COLO668 (cell line): Measurements from ENCODE around the gene CNNM4.

ENCODE experiments used
- DNase-seq: peaks from one replicate; lab custom pipeline; 2025; ENCODE audit not compliant: unreplicated experiment; lab: John Stamatoyannopoulos, UW

CNNM4 gene

GRCh38 chr2:96810783-96811192, 50.1 kb downstream of the CNNM4 start:
- no peak for DNase-seq

- no peak for DNase-seq
Measured at GRCh38 chr2:96811917-96812316, 51.2 kb downstream of the CNNM4 start.

- DNase-seq = no peak
Measured at GRCh38 chr2:96813656-96814055, 53.0 kb downstream of the CNNM4 start.

- peak; percentile 27 for DNase-seq
Measured at GRCh38 chr2:96815326-96816126, 54.8 kb downstream of the CNNM4 start.

GRCh38 chr2:96816127-96816835, 55.6 kb downstream of the CNNM4 start, which contains the start of gene CNNM3:
TSS of gene CNNM3 (plus strand) at chr2:96816268. CDS start at chr2:96816278, 10 bp downstream.
- peak; percentile 97 for DNase-seq

GRCh38 chr2:96816836-96817702, 56.4 kb downstream of the CNNM4 start:
- no peak for DNase-seq

GRCh38 chr2:96817882-96818281, 57.2 kb downstream of the CNNM4 start:
- DNase-seq = no peak

- peak; percentile 87 for DNase-seq
Measured at GRCh38 chr2:96819128-96819875, 58.6 kb downstream of the CNNM4 start.

- no peak for DNase-seq
Measured at GRCh38 chr2:96819876-96820511, 59.3 kb downstream of the CNNM4 start.

GRCh38 chr2:96821113-96821675, 60.5 kb downstream of the CNNM4 start:
- no peak for DNase-seq

GRCh38 chr2:96822786-96823185, 62.1 kb downstream of the CNNM4 start:
- DNase-seq = no peak

- no peak for DNase-seq
Measured at GRCh38 chr2:96823198-96823597, 62.5 kb downstream of the CNNM4 start.

- DNase-seq = no peak
Measured at GRCh38 chr2:96824079-96824870, 63.6 kb downstream of the CNNM4 start.

GRCh38 chr2:96825057-96825456, 64.4 kb downstream of the CNNM4 start:
- no peak for DNase-seq

GRCh38 chr2:96826546-96827278, 66.0 kb downstream of the CNNM4 start:
- no peak for DNase-seq

GRCh38 chr2:96828436-96828835, 67.7 kb downstream of the CNNM4 start:
- DNase-seq = no peak

GRCh38 chr2:96828874-96829273, 68.2 kb downstream of the CNNM4 start:
- no peak for DNase-seq

- DNase-seq = no peak
Measured at GRCh38 chr2:96830044-96830562, 69.4 kb downstream of the CNNM4 start.
